ENCODE data around the gene NT5C1A.

GRCh38 chr1:39668111-39668510, 3.8 kb downstream of the NT5C1A start:
- TF ChIP-seq CTCF (conservative IDR thresholded peaks at IDR 0.05; ENCODE audit: low read length) = no peak
- no peak for TF ChIP-seq EZH2phosphoT487 (IDR thresholded peaks at IDR 0.05; ENCODE audit: borderline replicate concordance)
